Keratinocyte (primary cell): ENCODE results near the gene CHD2. TPM values are rescaled to one million over a fixed set of nuclear protein-coding genes. Genes with fewer than 3 reads are reported as not detected.

Experiments used
- DNase-seq: peaks from one replicate; pipeline ENCODE4 v3.0.0-alpha.2; 2011; ENCODE audit warnings: low read depth, missing footprints, low spot score
- FAIRE-seq: peaks from 2 replicates; lab custom pipeline; 2011; peaks lifted over from hg19 to GRCh38; lab: Jason Lieb, UNC
- H2AFZ ChIP-seq: 2 replicates; pipeline ENCODE4 v1.6.0; 2012; ENCODE audit warnings: low read length, control low read depth, inconsistent platforms; ENCODE audit not compliant: control insufficient read depth
- H3K27ac ChIP-seq: 2 replicates; pipeline ENCODE4 v1.5.1; 2011; ENCODE audit warnings: low read length; ENCODE audit not compliant: control insufficient read depth, insufficient read depth
- H3K27me3 ChIP-seq: 3 replicates; pipeline ENCODE4 v1.6.0; 2011; ENCODE audit warnings: low read length; ENCODE audit not compliant: control insufficient read depth, insufficient read depth; ENCODE audit errors: extremely low read depth
- H3K36me3 ChIP-seq, 2 experiments: 2 replicates in 1 of 2; 3 replicates in 1 of 2; pipeline ENCODE4 v1.5.1; 2011; ENCODE audit warnings: low read length in 2 of 2, mild to moderate bottlenecking in 1 of 2; ENCODE audit not compliant: control insufficient read depth in 2 of 2, insufficient read depth in 2 of 2; ENCODE audit errors: extremely low read depth in 1 of 2
- H3K4me1 ChIP-seq: 3 replicates; pipeline ENCODE4 v1.5.1; 2011; ENCODE audit warnings: low read length; ENCODE audit not compliant: control insufficient read depth, insufficient read depth; ENCODE audit errors: extremely low read depth
- H3K4me2 ChIP-seq: 3 replicates; pipeline ENCODE4 v1.6.0; 2011; ENCODE audit warnings: low read depth, low read length; ENCODE audit not compliant: control insufficient read depth, insufficient read depth; ENCODE audit errors: extremely low read depth
- H3K4me3 ChIP-seq, 3 experiments: fragments of 200-600 bp in 1 of 3; sonication (generic) in 1 of 3; 2 replicates in 2 of 3; 3 replicates in 1 of 3; pipeline ENCODE4 v1.5.1; 2011 to 2016; ENCODE audit warnings: low read length in 3 of 3, mild to moderate bottlenecking in 3 of 3, control low read depth in 2 of 3, inconsistent platforms in 1 of 3, low read depth in 1 of 3, mixed read lengths in 1 of 3, mixed run types in 1 of 3, moderate library complexity in 1 of 3; ENCODE audit not compliant: control insufficient read depth in 2 of 3, insufficient read depth in 2 of 3; ENCODE audit errors: extremely low read depth in 1 of 3
- H3K79me2 ChIP-seq: 2 replicates; pipeline ENCODE4 v1.6.0; 2012; ENCODE audit warnings: low read length; ENCODE audit not compliant: control insufficient read depth, insufficient read depth
- H3K9ac ChIP-seq: 3 replicates; pipeline ENCODE4 v1.6.0; 2011; ENCODE audit warnings: low read length; ENCODE audit not compliant: control insufficient read depth, insufficient read depth; ENCODE audit errors: extremely low read depth
- H3K9me1 ChIP-seq: 3 replicates; pipeline ENCODE4 v1.6.0; 2011; ENCODE audit warnings: low read length; ENCODE audit not compliant: control insufficient read depth, insufficient read depth; ENCODE audit errors: extremely low read depth
- H3K9me3 ChIP-seq: 2 replicates; pipeline ENCODE4 v1.5.1; 2012; ENCODE audit warnings: low read depth, low read length; ENCODE audit not compliant: control insufficient read depth
- H4K20me1 ChIP-seq: 3 replicates; pipeline ENCODE4 v1.6.0; 2011; ENCODE audit warnings: low read length; ENCODE audit not compliant: control insufficient read depth, insufficient read depth; ENCODE audit errors: extremely low read depth
- CTCF ChIP-seq, 3 experiments: IDR thresholded peaks in 1 of 3; conservative IDR thresholded peaks in 1 of 3; optimal IDR thresholded peaks in 1 of 3; 2 replicates in 2 of 3; 3 replicates in 1 of 3; pipeline versions ENCODE3 to v1.5.1; 2011; ENCODE audit warnings: low read length in 3 of 3, mild to moderate bottlenecking in 3 of 3, moderate library complexity in 2 of 3, control low read depth in 1 of 3, inconsistent platforms in 1 of 3; ENCODE audit not compliant: insufficient read depth in 2 of 3; ENCODE audit errors: extremely low read depth in 1 of 3
- EZH2 ChIP-seq: IDR thresholded peaks from one replicate; pipeline ENCODE4 v1.6.1; 2012; ENCODE audit warnings: inconsistent platforms, mild to moderate bottlenecking, low read length, moderate library complexity
- dilution Hi-C: fragments of 300-500 bp; cut with MboI; formaldehyde crosslinking; loops from one replicate; pipeline ENCODE4 v1.7.0; 2020; ENCODE audit warnings: low sequenced_read_pairs; ENCODE audit not compliant: extremely low pct_ligation_motif_present
- polyA plus RNA-seq, 5 experiments: library from polyadenylated mRNA; depleted of rRNA in 3 of 5; stranded (reverse) in 3 of 5; stranded (forward) in 1 of 5; unstranded in 1 of 5; fragments of >200 nt; gene quantifications; 1 replicate in 1 of 5; 2 replicates in 3 of 5; 3 replicates in 1 of 5; pipeline versions ENCODE4 v1.2.1 to v1.2.3, GENCODE V29; 2011 to 2012; ENCODE audit warnings: missing spikeins in 2 of 5, low read depth in 1 of 5, low replicate concordance in 1 of 5

The CHD2 gene
- polyA plus RNA-seq, 1 donor (not counting 4 experiments of a cell fraction or from before 2014, with no cell fraction given), result 62.0 TPM

GRCh38 chr15:93073465-93073952 lies 173.4 kb downstream of the CHD2 start:
- dilution Hi-C loops, result no loop called here
- Histone ChIP-seq H2AFZ (peak overlapping the region; percentile 32), H4K20me1 (no peaks in the 10 kb centered on the region), H3K4me1 (peaks cover 5% of the 10 kb centered on the region), H3K4me3 (peak overlapping the region in 1 of 3 experiments; percentile 21), H3K4me2 (peak overlapping the region; percentile 83), H3K79me2 (no peaks in the 10 kb centered on the region), H3K36me3 (no peaks in the 10 kb centered on the region), H3K27me3 (peaks cover 43% of the 10 kb centered on the region), H3K9ac (no peak overlapping the region), H3K9me3 (no peaks in the 10 kb centered on the region), H3K27ac (no peak overlapping the region), H3K9me1 (no peaks in the 10 kb centered on the region)
- DNase-seq (no peak), FAIRE-seq (no peak)
- TF ChIP-seq CTCF (optimal IDR thresholded peaks at IDR 0.05 in 1 of 3, IDR thresholded peaks at IDR 0.05 in 1 of 3, conservative IDR thresholded peaks at IDR 0.05 in 1 of 3; ENCODE audit: extremely low read depth in 1 of 3, insufficient read depth in 2 of 3, low read length in 3 of 3) (no peak), EZH2 (peak; percentile 58)

- TF ChIP-seq CTCF (optimal IDR thresholded peaks at IDR 0.05 in 1 of 3, IDR thresholded peaks at IDR 0.05 in 1 of 3, conservative IDR thresholded peaks at IDR 0.05 in 1 of 3; ENCODE audit: extremely low read depth in 1 of 3, insufficient read depth in 2 of 3, low read length in 3 of 3) (no peak), EZH2 (no peak)
- FAIRE-seq, result no peak
Measured at GRCh38 chr15:93074599-93074998, 174.5 kb downstream of the CHD2 start.

More at GRCh38 chr15:93074599-93074998, 174.5 kb downstream of the CHD2 start:
- H3K9me3 ChIP-seq, result no peaks in the 10 kb centered on the region
- no peak overlapping the region for H2AFZ ChIP-seq
- no peaks in the 10 kb centered on the region for H3K9me1 ChIP-seq
- H3K4me2 ChIP-seq, result no peak overlapping the region
- peaks cover 5% of the 10 kb centered on the region for H3K4me1 ChIP-seq
- H3K27ac ChIP-seq, result no peak overlapping the region
- dilution Hi-C loops, result no loop called here
- peaks cover 43% of the 10 kb centered on the region for H3K27me3 ChIP-seq
- no peak overlapping the region for H3K4me3 ChIP-seq
- H3K9ac ChIP-seq, result no peak overlapping the region
- no peaks in the 10 kb centered on the region for H4K20me1 ChIP-seq
- DNase-seq, result no peak
- H3K79me2 ChIP-seq, result no peaks in the 10 kb centered on the region
- H3K36me3 ChIP-seq, result no peaks in the 10 kb centered on the region
